GM19397 (cell line): ENCODE data around the gene SEC61G.

Experiments
- ATAC-seq: cut with Tn5 transposase; IDR thresholded peaks from one replicate; pipeline ENCODE4 v1.9.1; 2021; ENCODE audit warnings: mild to moderate bottlenecking, moderate library complexity; ENCODE audit not compliant: unreplicated experiment

SEC61G gene

GRCh38 chr7:54769203-54769602 is 10.2 kb upstream of the SEC61G start:
- no peak for ATAC-seq

- ATAC-seq: no peak
Observed at GRCh38 chr7:54764861-54765260, 5.8 kb upstream of the SEC61G start.

DNA sequence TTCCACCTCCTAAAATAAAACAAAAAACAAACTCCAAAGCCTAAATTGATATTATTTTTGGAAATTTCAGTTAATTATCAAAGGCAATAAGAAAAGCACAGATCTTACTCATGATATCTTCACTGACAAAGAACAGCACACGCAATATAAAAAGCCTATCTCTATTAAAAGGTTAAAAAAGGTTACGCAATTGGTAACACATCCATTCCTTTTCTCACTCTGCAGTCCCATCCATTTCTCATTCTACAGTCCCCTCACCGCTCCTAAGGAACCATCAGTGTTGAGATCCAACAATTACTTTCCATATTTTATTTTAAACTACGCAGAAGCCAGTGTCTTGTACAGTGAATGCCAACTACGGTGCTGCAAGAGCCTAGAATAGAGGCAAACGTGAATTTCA is 1.3 kb downstream of the SEC61G start:
- ATAC-seq: no peak

GRCh38 chr7:54749200-54749599 is 9.8 kb downstream of the SEC61G start:
- no peak for ATAC-seq

DNA sequence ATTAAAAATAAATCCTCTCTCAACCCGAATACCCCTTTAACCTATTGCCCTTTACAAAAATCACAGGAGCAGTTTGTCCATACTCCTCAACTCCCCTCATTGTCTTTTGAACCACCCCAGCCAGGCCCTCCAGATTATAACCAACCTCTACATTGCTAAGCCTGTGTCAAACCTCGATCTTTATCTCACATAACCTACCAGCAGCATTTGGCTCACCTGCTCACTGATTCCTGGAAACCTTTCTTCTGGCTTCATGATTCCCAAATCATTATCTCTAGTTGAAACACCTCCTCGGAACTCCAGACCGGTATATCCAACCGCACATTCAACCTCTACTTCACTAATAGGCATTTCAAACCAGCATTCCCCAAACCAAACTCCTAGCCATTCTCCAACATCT is 11.8 kb downstream of the SEC61G start:
- no peak for ATAC-seq

DNA sequence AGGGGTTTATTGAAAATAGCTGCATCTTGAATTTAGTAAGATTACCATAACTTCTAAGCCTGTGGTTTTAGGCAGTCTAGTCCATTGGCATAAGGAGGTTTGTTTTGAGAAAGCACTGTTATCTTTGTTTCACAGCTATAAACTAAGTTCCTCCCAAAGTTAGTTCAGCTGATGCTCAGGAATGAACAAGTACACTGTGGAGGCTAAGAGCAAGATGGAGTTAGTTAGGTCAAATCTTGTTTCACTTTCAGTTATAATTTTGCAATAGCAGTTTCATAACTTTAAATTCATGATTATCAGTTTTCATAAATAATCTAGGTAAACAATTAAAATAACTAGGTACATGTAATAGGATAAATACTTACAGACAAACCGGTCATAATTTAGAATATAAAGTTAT is 15.4 kb downstream of the SEC61G start:
- no peak for ATAC-seq

DNA sequence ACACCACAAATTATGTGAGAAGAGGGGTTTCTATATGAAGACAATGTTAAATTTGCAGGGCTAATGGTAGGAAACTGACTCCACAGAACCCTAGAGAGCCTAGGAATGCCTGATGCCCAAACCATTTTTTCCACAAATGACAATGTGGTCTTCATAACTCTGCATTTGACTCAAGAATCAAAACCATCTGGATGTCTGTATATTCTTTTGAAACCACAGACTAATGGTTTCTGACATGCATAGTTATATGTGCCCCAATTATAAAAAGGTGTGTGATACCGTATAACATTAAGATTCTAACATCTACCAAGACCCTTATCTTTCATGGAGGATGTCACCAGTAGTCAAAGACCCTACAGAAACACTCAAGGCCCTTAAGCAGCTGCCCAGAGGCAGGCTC is 20.3 kb downstream of the SEC61G start:
- no peak for ATAC-seq

GRCh38 chr7:54729107-54729506 is 29.9 kb downstream of the SEC61G start:
- no peak for ATAC-seq

DNA sequence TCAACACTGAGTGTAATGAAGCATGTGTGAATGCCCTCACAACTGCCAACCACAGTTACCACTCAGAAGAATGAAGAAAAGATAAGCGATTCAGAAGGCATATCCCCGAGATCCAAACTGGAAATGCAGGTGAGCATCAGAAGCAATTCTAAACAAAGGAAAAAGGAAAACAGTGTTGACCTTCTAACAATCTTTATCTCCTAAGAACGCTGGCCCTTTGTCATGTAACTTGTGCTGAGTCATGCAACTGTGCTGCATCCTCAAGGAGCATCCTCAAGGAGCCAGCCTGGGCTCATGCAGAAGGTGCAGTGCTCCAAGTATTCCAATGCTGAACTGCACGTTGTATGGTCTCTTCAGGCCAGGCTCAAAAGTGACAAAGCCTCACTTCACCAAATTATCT is 30.6 kb downstream of the SEC61G start:
- ATAC-seq: no peak

- no peak for ATAC-seq
Observed at GRCh38 chr7:54725255-54725654, 33.8 kb downstream of the SEC61G start.

- no peak for ATAC-seq
Observed at GRCh38 chr7:54722502-54722901, 36.5 kb downstream of the SEC61G start.

GRCh38 chr7:54722026-54722425 is 37.0 kb downstream of the SEC61G start:
- ATAC-seq: no peak

DNA sequence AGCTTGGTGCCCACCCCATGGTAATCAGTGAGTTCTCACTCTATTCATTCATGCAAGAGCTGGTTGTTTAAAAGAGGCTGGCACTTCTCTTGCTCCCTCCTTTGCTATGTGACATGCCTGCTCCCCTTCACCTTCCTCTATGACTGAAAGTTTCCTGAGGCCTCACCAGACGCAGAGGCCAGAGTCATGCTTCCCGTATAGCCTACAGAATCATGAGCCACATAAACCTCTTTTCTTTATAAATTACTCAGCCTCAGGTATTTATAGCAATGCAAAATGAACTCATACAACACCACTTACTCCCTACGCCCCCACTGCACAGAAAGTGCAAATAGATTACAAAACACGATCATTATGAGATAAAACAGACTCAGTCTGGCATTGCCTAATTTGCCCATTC is 39.0 kb downstream of the SEC61G start:
- no peak for ATAC-seq

- ATAC-seq: no peak
Observed at GRCh38 chr7:54719425-54719824, 39.6 kb downstream of the SEC61G start.

DNA sequence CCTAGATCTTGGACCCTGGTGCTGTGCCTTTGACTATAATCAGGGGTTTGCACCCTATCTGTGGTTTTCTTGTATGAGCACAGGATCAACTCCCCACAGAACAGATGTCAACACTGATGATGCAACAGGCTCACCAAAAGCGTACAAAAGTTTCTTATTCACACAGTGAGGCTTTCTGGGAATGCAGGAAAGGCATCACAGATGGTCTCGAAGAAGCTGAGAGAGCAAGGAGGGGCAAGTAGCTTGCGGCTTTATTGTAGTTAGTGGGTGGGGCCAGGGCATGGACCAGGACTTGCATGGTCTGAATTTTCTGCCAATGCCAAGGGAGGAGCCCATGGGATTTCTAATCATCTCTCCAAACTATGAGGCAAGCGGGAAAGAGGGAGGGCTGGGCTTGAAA is 46.2 kb downstream of the SEC61G start:
- ATAC-seq: no peak

- no peak for ATAC-seq
Observed at GRCh38 chr7:54711900-54712595, 47.0 kb downstream of the SEC61G start.

DNA sequence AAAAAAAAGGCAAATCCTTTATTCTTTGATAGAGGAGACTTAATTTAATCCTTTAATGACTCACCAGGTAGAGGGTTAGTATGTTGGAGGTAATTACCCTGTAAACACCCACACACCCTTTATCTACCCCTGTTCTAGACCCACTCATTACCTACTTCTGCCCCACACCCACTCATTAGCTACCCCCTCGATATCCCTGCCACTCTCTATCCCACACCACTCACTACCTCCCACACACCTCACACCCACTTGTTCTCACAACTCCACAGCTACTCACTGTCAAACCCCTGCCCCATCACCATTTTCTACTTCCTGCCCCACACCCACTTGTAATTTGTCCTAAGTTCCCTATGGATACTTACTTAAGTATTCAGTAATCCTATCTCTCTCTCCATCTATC is 49.7 kb downstream of the SEC61G start:
- ATAC-seq: no peak

GRCh38 chr7:54705436-54705835 is 53.6 kb downstream of the SEC61G start:
- ATAC-seq: no peak

- no peak for ATAC-seq
Observed at GRCh38 chr7:54704851-54705250, 54.2 kb downstream of the SEC61G start.
